A549 (cell line): Measurements from ENCODE around the gene TMEM259. TPM values are rescaled to one million over a fixed set of nuclear protein-coding genes. Genes with fewer than 3 reads are reported as not detected.

Experiments
- ATAC-seq, 2 experiments: fragments of 200-7000 bp in 1 of 2; fragments of >200 bp in 1 of 2; cut with Nextera tagmentation in 1 of 2; cut with Tn5 transposase in 1 of 2; 3 replicates each; pipeline versions ENCODE4 v1.8.0 to v1.9.1; 2018 to 2020; ENCODE audit warnings: mild to moderate bottlenecking in 1 of 2, moderate library complexity in 1 of 2
- CTCF ChIA-PET: fragments of 300-600 bp; sonication (Branson Sonifier 250); formaldehyde crosslinking; extraction: SDS; loops from one replicate; lab custom pipeline; 2021; ENCODE audit warnings: antibody characterized with exemption, inconsistent platforms; lab: Yijun Ruan, JAX
- POLR2A ChIA-PET: fragments of 350-600 bp; formaldehyde crosslinking; extraction: SDS; loops from one replicate; lab custom pipeline; 2021; ENCODE audit warnings: antibody characterized with exemption, inconsistent platforms; lab: Yijun Ruan, JAX
- DNase-seq, 2 experiments: peaks; one replicate each; pipeline versions ENCODE4 v3.0.0 to v3.0.0-alpha.2; 2011 to 2016; ENCODE audit warnings: low read depth in 1 of 2, low spot score in 1 of 2
- FAIRE-seq: peaks from 2 replicates; lab custom pipeline; 2011; peaks lifted over from hg19 to GRCh38; lab: Jason Lieb, UNC
- H3K27ac ChIP-seq, 2 experiments: fragments of >200 bp; sonication (Bioruptor Twin); formaldehyde crosslinking; 3 replicates each; pipeline ENCODE4 v1.5.1; 2016 to 2017
- H3K4me1 ChIP-seq: fragments of >200 bp; sonication (Bioruptor Twin); formaldehyde crosslinking; 3 replicates; pipeline ENCODE4 v1.6.1; 2016
- H3K4me2 ChIP-seq: fragments of >200 bp; sonication (Bioruptor Twin); formaldehyde crosslinking; 3 replicates; pipeline ENCODE4 v1.6.1; 2016
- H3K4me3 ChIP-seq: fragments of >200 bp; sonication (Bioruptor Twin); formaldehyde crosslinking; 3 replicates; pipeline ENCODE4 v1.5.1; 2016
- H3K9me3 ChIP-seq: fragments of >200 bp; sonication (Bioruptor Twin); formaldehyde crosslinking; 3 replicates; pipeline ENCODE4 v1.6.1; 2016
- BCL3 ChIP-seq: fragments of >200 bp; sonication (Bioruptor Twin); formaldehyde crosslinking; IDR thresholded peaks from 3 replicates; pipeline ENCODE4 v1.6.1; 2016
- BHLHE40 ChIP-seq: IDR thresholded peaks from 2 replicates; pipeline ENCODE4 v1.6.1; 2012; ENCODE audit warnings: low read depth, low read length, inconsistent platforms
- EP300 ChIP-seq, 2 experiments: fragments of >200 bp; sonication (Bioruptor Twin); formaldehyde crosslinking; IDR thresholded peaks; 2 replicates in 1 of 2; 3 replicates in 1 of 2; pipeline ENCODE4 v1.6.1; 2016 to 2017
- FOSB ChIP-seq: fragments of 250-450 bp; sonication (Bioruptor Pico); IDR thresholded peaks from 2 replicates; pipeline ENCODE4 v1.5.0; 2020; ENCODE audit warnings: mild to moderate bottlenecking, moderate library complexity
- FOSL2 ChIP-seq, 2 experiments: fragments of 450-650 bp in 1 of 2; fragments of >200 bp in 1 of 2; sonication (Bioruptor Twin) in 1 of 2; formaldehyde crosslinking; IDR thresholded peaks; 2 replicates each; pipeline versions ENCODE4 v1.5.0 to v1.6.1; 2016 to 2020; ENCODE audit warnings: mild to moderate bottlenecking in 1 of 2, moderate library complexity in 1 of 2
- FOXS1 ChIP-seq: fragments of 250-450 bp; sonication (Bioruptor Pico); IDR thresholded peaks from 2 replicates; pipeline ENCODE4 v1.5.0; 2020; ENCODE audit warnings: mild to moderate bottlenecking, moderate library complexity
- HDAC2 ChIP-seq: fragments of 200-600 bp; sonication (generic); IDR thresholded peaks from 2 replicates; pipeline ENCODE4 v1.6.1; 2016
- HOXB13 ChIP-seq: fragments of 250-450 bp; sonication (Bioruptor Pico); IDR thresholded peaks from 2 replicates; pipeline ENCODE4 v1.5.0; 2020; ENCODE audit warnings: low read depth, mild to moderate bottlenecking, moderate library complexity
- KDM1A ChIP-seq: fragments of 200-600 bp; sonication (generic); IDR thresholded peaks from 2 replicates; pipeline ENCODE4 v1.6.1; 2016; ENCODE audit warnings: low read depth, mild to moderate bottlenecking
- MAZ ChIP-seq: fragments of 150-350 bp; IDR thresholded peaks from 2 replicates; pipeline ENCODE4 v1.6.1; 2014; ENCODE audit warnings: antibody characterized with exemption, low read depth, low read length, borderline replicate concordance
- RARB ChIP-seq: fragments of 250-450 bp; sonication (Bioruptor Pico); IDR thresholded peaks from 2 replicates; pipeline ENCODE4 v1.8.0; 2021; ENCODE audit warnings: mild to moderate bottlenecking, moderate library complexity
- SMC3 ChIP-seq: fragments of >200 bp; sonication (Bioruptor Twin); formaldehyde crosslinking; IDR thresholded peaks from 3 replicates; pipeline ENCODE4 v1.6.1; 2018; ENCODE audit warnings: inconsistent platforms
- USF2 ChIP-seq: fragments of 450-650 bp; IDR thresholded peaks from 2 replicates; pipeline ENCODE4 v1.6.1; 2014; ENCODE audit warnings: antibody characterized with exemption
- ZFP36 ChIP-seq: fragments of 450-650 bp; IDR thresholded peaks from 2 replicates; pipeline ENCODE4 v1.6.1; 2014; ENCODE audit warnings: borderline replicate concordance; ENCODE audit not compliant: partially characterized antibody
- WGBS: methylation state at CpG from one replicate; pipeline ENCODE4 v1.1.6; 2017; ENCODE audit errors: missing lambda C conversion rate; 5-methylcytosine and 5-hydroxymethylcytosine counted together
- polyA plus RNA-seq, 4 experiments: library from polyadenylated mRNA; depleted of rRNA in 3 of 4; stranded (reverse); fragments of >200 nt; fragmentation: RNase III in 1 of 4; extraction: RNeasy Plus Mini Kit Qiagen cat#74134 plus additional on column Dnase treatment in 1 of 4; gene quantifications; 2 replicates in 3 of 4; 3 replicates in 1 of 4; pipeline ENCODE4 v1.2.3, GENCODE V29; 2011 to 2017
- TF ChIP-seq, protein P1 (sequence below): fragments of 200-600 bp; sonication (generic); IDR thresholded peaks from 2 replicates; pipeline ENCODE4 v1.6.1; 2016; ENCODE audit warnings: antibody characterized with exemption, mild to moderate bottlenecking, moderate library complexity

TMEM259 gene
- polyA plus RNA-seq, 2 of the 4 experiments (the other 2 are of a cell fraction): 45.6 to 78.3 TPM

DNA sequence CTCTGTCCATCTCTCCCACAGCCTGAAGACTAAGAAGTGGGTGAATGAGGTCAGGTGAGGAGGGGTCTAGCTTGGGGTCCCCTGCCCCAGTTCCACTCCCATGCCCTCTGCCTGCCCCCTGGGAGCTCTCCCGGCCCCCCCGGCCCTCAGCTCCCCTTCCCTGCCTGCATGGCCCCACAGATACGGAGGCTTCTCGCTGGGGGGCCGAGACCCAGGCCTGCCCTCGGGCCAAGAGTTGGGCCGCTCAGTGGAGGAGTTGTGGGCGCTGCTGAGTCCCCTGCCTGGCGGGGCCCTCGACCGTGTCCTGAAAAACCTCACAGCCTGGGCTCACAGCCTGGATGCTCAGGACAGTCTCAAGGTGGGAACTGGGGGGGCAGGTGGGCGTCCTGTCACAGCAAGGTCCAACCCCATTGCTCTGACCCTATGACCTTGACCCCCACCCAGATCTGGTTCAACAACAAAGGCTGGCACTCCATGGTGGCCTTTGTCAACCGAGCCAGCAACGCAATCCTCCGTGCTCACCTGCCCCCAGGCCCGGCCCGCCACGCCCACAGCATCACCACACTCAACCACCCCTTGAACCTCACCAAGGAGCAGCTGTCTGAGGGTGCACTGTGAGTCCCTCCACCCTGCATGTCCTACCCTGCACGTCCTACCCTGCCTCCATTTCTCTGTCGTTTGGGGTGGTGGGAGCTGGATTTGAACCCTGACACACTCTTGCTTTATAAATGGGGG lies 35.1 kb upstream of the TMEM259 start (continued):
- TF ChIP-seq BCL3 (no peak), BHLHE40 (no peak), SMC3 (no peak), USF2 (no peak), HOXB13 (CRISPR knock-in tag) (no peak), HDAC2 (no peak)

- ATAC-seq: no peak
- no peaks in the 10 kb centered on the region for H3K9me3 ChIP-seq
- FAIRE-seq: no peak
- WGBS: 87% methylated on average over 4 of the region's 14 CpGs
- no peak overlapping the region for H3K4me3 ChIP-seq
- CTCF ChIA-PET: interaction anchor here (0.8 to 3.5 kb wide), 5 partner anchors 10 to 140 kb away, joined by 3 to 18 read pairs (median 4); partner anchors contain the start of genes ARHGAP45 and RNU6-2
- H3K4me2 ChIP-seq: no peak overlapping the region
- H3K4me1 ChIP-seq: no peaks in the 10 kb centered on the region
- no peak overlapping the region for H3K27ac ChIP-seq
- TF ChIP-seq BHLHE40 (no peak), FOXS1 (CRISPR knock-in tag) (no peak), FOSL2 (IDR thresholded peaks at IDR 0.05) (no peak), FOSL2 (CRISPR knock-in tag; IDR thresholded peaks at IDR 0.05) (no peak)
- TF ChIP-seq, protein P1, sequence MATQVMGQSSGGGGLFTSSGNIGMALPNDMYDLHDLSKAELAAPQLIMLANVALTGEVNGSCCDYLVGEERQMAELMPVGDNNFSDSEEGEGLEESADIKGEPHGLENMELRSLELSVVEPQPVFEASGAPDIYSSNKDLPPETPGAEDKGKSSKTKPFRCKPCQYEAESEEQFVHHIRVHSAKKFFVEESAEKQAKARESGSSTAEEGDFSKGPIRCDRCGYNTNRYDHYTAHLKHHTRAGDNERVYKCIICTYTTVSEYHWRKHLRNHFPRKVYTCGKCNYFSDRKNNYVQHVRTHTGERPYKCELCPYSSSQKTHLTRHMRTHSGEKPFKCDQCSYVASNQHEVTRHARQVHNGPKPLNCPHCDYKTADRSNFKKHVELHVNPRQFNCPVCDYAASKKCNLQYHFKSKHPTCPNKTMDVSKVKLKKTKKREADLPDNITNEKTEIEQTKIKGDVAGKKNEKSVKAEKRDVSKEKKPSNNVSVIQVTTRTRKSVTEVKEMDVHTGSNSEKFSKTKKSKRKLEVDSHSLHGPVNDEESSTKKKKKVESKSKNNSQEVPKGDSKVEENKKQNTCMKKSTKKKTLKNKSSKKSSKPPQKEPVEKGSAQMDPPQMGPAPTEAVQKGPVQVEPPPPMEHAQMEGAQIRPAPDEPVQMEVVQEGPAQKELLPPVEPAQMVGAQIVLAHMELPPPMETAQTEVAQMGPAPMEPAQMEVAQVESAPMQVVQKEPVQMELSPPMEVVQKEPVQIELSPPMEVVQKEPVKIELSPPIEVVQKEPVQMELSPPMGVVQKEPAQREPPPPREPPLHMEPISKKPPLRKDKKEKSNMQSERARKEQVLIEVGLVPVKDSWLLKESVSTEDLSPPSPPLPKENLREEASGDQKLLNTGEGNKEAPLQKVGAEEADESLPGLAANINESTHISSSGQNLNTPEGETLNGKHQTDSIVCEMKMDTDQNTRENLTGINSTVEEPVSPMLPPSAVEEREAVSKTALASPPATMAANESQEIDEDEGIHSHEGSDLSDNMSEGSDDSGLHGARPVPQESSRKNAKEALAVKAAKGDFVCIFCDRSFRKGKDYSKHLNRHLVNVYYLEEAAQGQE: no peak
- TF ChIP-seq, all 56 proteins: peak for 0
- POLR2A ChIA-PET: interaction anchor here (1.3 kb wide), 1 partner anchor 10 kb away, joined by 3 read pairs; no protein-coding TSS in a partner anchor
- DNase-seq: no peak
Measured at GRCh38 chr19:1055028-1055425, 34.1 kb upstream of the TMEM259 start.

DNA sequence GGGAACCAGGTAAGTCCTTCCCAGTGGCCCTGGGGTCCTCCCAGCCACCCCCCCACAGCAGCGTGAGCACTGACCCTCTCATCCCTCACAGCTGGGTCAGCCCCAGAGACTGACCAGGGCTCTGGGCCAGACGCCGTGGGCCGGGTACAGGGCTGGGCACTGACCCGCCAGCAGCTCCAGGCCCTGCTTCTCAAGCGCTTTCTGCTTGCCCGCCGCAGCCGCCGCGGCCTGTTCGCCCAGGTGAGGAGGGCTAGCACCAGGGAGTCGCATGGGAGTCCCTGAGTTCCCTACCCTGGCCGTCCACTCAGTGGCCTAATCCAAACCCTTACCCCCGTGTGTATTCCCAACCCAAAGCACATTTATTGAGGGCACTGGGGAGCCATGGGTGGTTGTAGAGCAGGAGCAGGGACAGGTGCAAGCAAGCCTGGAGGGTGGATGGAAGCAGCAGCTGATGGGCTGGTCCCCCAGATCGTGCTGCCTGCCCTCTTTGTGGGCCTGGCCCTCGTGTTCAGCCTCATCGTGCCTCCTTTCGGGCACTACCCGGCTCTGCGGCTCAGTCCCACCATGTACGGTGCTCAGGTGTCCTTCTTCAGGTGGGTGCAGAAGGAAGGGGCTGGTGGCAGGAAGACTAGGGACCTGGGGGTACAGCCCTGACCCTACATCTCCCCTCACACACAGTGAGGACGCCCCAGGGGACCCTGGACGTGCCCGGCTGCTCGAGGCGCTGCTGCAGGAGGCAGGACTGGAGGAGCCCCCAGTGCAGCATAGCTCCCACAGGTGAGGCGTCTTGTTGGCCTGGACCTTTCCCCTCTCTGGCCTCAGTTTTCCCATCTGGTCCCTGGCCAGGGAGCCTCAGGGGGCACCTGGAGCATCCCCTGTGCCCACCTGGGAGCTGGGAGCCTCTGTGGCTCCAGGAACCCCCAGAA lies 33.4 kb upstream of the TMEM259 start:
- Histone ChIP-seq H3K4me1 (no peaks in the 10 kb centered on the region), H3K27ac (no peak overlapping the region), H3K4me2 (no peak overlapping the region), H3K4me3 (no peak overlapping the region), H3K9me3 (no peaks in the 10 kb centered on the region)
- ChIA-PET CTCF (interaction anchor here (0.6 to 2.0 kb wide), 3 partner anchors 13 to 1243 kb away, joined by 3 to 6 read pairs (median 4); partner anchors contain the start of gene ARHGAP45), POLR2A (no interaction called here)
- TF ChIP-seq MAZ: no peak
- TF ChIP-seq FOSL2 (IDR thresholded peaks at IDR 0.05): no peak
- TF ChIP-seq FOSL2 (CRISPR knock-in tag; IDR thresholded peaks at IDR 0.05): no peak
- TF ChIP-seq RARB (CRISPR knock-in tag): no peak
- peak; percentile 95 for TF ChIP-seq ZFP36
- peak; percentile 82; the same call in 1 of the 2 replicates for TF ChIP-seq KDM1A
- TF ChIP-seq FOSB: no peak
- no peak for TF ChIP-seq EP300 (IDR thresholded peaks at IDR 0.05)
- TF ChIP-seq FOXS1 (CRISPR knock-in tag): no peak
- 0 out of 2 replicates have a peak, but pooled peaks have one; percentile 18 for TF ChIP-seq HDAC2
- WGBS: 87% methylated on average over 11 of the region's 28 CpGs
- FAIRE-seq: no peak
- no peak for DNase-seq
- no peak for ATAC-seq
